GM19397 (cell line): Measurements from ENCODE around the gene MED12L.
A peak's percentile ranks its signal among the peaks of the same experiment; 100 is the strongest.
"Not testable (repeated sequence)": the region's sequence is repeated elsewhere in the genome, so short reads cannot be mapped to it uniquely, and the experiment has no call there.

Experiments
- ATAC-seq: cut with Tn5 transposase; IDR thresholded peaks from one replicate; pipeline ENCODE4 v1.9.1; 2021; ENCODE audit warnings: mild to moderate bottlenecking, moderate library complexity; ENCODE audit not compliant: unreplicated experiment

The MED12L gene

GRCh38 chr3:151236316-151236715 is 150.9 kb downstream of the MED12L start:
- no peak for ATAC-seq

GRCh38 chr3:151236736-151237135 is 151.3 kb downstream of the MED12L start:
- no peak for ATAC-seq

GRCh38 chr3:151242006-151242405 is 156.5 kb downstream of the MED12L start:
- ATAC-seq = not testable (repeated sequence)

- ATAC-seq = no peak
Measured at GRCh38 chr3:151248772-151249337, 163.4 kb downstream of the MED12L start.

GRCh38 chr3:151256749-151257148 is 171.3 kb downstream of the MED12L start:
- no peak for ATAC-seq

GRCh38 chr3:151259664-151260063 is 174.2 kb downstream of the MED12L start:
- ATAC-seq = no peak

- ATAC-seq = no peak
Measured at GRCh38 chr3:151262871-151263525, 177.5 kb downstream of the MED12L start.

- ATAC-seq = no peak
Measured at GRCh38 chr3:151264605-151265004, 179.1 kb downstream of the MED12L start.

- no peak for ATAC-seq
Measured at GRCh38 chr3:151265166-151265565, 179.7 kb downstream of the MED12L start.

- peak; percentile 97 for ATAC-seq
Measured at GRCh38 chr3:151265866-151266265, 180.4 kb downstream of the MED12L start.

- ATAC-seq = no peak
Measured at GRCh38 chr3:151267066-151267465, 181.6 kb downstream of the MED12L start.

GRCh38 chr3:151268267-151269235 is 183.1 kb downstream of the MED12L start:
- ATAC-seq = peak; percentile 63

- ATAC-seq = no peak
Measured at GRCh38 chr3:151269631-151270030, 184.2 kb downstream of the MED12L start.

- ATAC-seq = no peak
Measured at GRCh38 chr3:151275091-151275490, 189.6 kb downstream of the MED12L start.

GRCh38 chr3:151276038-151276686 is 190.7 kb downstream of the MED12L start:
- ATAC-seq = peak; percentile 31

- ATAC-seq = peak; percentile 58
Measured at GRCh38 chr3:151276687-151277042, 191.2 kb downstream of the MED12L start.

GRCh38 chr3:151278230-151278629 is 192.8 kb downstream of the MED12L start, which contains the start of gene P2RY14:
P2RY14 (minus strand) TSS chr3:151278542; CDS start chr3:151214316, 64,226 bp downstream.
- ATAC-seq = no peak

GRCh38 chr3:151281671-151282324 is 196.3 kb downstream of the MED12L start:
- ATAC-seq = no peak

GRCh38 chr3:151282921-151283320 is 197.5 kb downstream of the MED12L start:
- ATAC-seq = no peak

- no peak for ATAC-seq
Measured at GRCh38 chr3:151283387-151283786, 197.9 kb downstream of the MED12L start.
